ENCODE results near the gene HMGXB4.

HMGXB4 gene

DNA sequence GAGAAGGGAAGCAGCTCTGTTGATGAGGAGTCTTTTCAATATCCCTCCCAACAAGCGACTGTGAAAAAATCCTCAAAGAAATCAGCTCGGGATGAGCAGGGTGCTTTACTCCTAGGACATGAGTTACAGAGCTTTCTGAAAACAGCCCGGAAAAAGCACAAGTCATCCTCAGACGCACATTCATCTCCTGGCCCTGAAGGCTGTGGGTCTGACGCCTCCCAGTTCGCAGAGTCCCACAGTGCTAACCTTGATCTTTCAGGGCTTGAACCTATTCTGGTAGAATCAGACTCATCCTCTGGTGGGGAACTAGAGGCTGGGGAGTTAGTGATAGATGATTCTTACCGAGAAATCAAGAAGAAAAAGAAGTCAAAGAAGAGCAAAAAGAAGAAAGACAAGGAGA, 7.7 kb downstream of the HMGXB4 start:
- DNase-seq: no peak

DNA sequence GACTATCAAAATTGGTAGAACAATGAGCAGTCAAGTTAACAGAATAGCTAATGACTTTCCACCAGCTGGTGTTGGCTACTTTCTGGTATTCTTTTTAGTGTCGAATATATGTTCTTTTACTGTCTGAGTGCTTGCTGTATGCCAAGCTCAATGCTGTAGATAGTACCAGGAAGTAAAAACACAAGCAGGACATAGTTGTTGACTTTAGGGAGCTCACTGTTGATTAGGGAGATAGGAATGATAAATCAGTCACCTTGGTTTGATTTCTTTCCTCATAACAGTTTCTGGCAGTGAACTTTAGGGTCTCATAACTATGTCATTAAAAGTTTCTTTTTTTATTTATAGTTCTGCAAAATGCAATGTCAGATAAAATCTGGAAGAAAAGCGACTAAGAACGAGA, 9.0 kb downstream of the HMGXB4 start:
- DNase-seq: no peak

DNA sequence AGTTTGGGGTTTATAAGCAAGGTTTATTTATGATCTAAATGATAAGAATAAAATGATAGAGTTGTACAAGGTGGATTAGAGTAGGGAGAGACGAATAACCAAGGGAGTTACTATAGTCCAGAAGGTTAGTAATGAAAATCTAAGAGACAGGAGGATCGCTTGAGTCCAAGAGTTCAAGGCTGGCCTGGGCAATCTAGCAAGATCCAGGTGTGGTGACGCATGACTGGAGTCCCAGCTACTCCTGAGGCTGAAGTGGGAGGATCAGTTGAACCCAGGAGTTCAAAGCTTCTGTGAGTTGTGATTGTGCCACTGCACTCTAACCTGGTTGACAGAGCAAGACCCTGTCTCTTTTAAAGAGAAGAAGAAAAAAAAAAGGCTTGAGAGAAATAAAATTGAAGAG, 12.3 kb downstream of the HMGXB4 start:
- no peak for DNase-seq

DNA sequence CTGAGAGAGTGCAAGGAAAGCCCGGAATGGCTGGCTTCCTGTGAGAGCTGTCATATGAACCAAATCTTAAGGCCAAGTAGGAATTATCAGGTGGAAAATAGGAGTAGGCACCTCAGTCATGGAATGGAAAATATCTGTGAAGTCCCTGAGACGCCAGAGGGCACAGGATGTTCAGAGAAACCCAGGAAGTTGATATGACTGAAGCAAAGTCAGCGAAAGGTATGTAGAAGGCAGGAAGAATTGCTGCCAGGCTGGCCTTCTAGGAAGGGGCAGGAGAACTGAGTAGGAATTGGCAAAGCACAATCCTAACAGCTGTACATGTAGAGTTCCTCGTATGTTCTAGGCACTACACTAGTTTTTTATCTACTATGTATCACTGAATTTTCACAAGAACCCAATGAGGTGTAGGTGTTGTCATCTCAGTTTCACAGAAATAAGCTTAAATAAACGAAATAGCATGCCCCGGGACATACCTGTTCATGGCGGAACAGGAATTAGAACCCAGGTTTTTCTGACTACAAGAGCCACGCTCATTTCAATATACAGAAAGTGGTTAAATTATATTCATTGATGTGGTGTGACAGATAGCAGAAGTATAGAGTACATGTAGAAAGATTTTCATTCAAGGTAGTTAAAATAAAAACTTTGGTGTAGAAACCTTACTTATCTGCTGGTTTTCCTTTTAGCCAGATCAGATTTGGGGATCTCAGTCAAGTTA, 17.0 kb downstream of the HMGXB4 start:
- DNase-seq: no peak

DNA sequence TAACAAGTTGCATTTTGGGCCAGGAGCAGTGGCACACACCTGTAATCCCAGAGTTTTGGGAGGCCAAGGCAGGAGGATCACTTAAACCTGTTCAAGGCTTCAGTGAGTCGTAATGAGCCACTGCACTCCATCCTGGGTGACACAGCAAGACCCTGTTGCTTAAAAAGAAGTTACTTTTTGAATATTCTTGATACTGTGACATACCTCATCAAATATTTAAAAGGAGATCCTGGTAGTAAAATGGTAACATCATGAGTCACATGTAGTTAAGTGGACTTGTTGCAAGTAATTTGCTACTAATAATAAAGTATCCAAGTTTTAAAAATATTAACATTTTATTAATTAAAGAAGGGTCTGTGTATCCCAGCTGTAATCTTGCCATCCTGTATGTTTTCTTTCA, 18.3 kb downstream of the HMGXB4 start:
- DNase-seq: no peak

DNA sequence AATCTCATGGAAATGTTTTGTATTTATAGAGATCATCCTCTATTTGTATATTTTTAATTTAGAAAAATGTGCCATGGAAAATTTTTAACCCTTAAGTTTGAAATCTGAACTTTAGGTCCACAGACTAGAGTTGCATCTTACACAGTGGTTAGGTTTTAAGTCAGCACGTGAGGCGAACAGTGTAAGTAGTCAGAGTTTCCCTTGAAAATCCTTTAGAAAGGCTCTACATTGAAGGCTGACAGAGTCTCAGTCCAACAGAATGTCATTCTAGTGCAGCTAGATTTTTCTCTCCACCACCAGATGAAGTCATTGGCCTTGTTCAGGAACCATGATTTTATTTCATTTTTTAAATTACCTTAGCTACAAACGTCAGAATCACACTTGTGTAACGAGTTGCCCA, 18.7 kb downstream of the HMGXB4 start:
- no peak for DNase-seq

DNA sequence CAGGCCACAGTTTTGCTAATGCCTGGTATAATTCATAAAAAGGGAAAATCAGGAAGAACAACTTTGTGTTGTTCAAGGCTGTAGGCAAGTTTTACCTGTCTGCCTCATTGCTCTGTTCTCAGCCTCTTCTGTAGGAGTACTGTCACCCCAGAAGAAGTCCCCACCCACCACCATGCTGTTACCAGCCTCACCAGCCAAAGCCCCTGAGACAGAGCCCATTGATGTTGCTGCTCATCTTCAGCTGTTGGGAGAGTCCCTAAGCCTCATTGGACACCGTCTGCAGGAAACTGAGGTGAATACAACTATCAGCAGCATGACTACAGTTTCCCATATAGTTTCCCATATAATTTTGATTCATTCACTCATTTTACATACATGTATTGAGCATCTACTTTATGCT, 30.8 kb downstream of the HMGXB4 start:
- DNase-seq: no peak

DNA sequence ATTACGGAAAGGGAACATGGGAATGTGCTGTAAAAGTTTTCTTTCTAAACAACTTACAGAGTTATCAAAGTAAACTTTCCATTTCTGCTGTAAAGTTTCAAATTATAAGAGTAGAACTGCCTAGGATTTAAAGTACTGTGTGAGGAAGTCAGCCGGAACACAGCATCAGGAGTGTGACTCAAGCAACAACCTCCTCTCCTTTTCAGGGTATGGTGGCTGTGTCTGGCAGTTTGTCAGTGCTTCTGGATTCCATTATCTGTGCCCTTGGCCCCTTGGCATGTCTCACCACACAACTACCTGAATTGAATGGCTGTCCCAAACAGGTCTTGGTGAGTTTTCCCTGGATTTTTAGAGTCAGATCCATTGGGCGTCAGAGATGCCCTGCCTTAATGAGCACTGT, 35.5 kb downstream of the HMGXB4 start:
- no peak for DNase-seq

DNA sequence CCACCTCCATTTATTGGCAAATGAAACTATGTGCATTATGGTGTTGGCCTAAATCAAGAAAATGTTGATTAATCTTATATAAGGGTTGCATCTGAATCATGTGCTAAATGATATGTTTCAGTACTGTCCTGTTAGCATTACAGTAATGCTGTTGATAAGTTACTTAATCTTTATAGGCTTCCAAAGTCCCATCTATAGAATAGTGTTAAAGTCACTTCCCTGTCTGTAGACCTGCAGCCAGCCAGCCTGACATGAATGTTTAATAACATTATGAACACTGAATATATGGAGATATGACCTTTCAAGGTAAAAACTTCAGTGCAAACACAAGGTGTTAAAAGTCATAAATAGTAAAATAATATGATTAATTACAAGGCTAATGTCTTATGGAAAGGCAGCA, 38.8 kb downstream of the HMGXB4 start:
- no peak for DNase-seq

DNA sequence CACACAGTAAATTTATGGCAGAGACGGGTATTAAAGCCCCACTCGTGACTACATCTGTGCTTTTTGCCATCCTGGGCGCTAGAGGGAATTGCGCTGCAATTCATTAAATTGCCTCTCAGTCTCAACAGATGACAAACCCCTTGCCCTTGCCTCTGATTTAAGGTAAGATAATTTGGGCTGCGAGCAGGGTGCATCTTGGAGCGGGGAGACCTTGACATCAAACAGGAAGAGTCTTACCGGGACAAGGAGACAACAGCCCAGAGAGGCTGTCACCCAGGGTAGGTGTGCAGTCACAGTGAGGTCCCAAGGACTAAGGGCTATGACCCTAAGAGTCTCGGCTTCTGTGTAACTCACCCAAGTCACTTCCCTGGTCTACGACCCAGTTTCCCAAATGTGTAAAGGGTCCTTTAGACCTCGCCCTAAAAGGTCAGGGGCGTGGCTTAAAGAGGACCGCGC, 42.0 kb downstream of the HMGXB4 start:
- no peak for DNase-seq

DNA sequence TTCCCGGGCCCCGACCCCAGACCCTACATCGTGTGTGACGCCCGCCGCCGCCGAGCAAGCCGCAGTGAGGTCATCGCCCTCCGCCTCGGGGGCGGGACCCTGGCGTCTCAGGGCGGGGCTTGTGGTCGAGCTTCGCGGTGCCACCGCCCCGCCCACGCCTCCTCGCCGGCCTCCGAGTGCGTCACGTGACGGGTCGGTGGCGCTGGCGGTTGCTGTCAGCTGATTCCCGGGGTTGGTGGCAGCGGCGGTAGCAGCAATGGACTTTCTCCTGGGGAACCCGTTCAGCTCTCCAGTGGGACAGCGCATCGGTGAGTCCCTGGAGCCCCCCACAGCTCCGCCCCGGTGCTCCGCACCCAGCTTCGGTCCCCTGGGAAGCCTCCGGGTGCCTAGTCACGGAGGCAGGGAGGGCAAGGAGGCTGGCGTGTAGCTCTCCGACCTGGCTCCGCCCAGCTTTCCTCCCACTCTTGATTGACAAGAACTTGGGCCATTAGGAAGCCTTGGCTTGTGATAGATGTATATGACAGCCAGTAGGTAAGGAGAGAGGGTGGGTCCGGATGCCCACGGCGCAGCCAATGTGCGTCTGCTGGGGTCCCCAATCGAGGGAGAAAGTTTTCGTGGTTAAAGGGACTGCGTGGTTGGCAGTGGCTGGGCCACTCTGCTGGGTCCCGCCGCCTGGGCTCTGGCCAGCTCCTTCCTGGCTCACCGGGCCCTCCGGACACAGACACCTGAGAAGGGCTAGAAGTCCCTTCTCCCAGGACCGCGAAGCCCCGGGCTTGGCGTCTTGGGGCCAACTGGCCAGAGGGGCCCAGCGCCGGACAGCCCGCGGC, 42.6 kb downstream of the HMGXB4 start, which contains the start of gene TOM1:
Gene TOM1, plus strand, starts transcription at position 222 of the 827 bp plus-strand sequence. Its CDS starts 35 bp downstream, at position 257.
- DNase-seq: peak; percentile 97

DNA sequence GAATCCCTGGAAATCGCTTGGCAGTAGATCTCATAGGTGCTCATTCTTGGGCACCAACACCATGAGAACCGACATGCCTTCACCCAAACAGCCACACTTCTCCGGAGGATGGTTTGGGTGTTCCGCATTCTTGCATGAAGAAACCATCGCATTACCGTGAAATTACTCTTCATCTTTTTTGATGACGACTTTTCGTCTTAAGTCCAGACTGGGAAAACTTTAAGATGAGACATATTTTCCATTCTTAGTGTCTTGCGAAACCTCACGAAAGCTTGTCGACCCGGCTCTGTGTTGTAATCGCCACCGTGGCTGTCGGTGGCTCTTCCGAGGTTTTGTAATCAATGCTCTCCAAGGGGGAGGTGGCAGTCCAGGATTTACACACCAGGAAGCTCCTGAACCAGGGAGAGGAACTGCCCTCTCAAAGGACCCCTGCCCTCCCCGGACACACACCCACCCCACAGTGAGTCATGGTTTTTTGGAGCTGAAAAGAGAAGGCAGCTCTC, 44.1 kb downstream of the HMGXB4 start:
- DNase-seq: no peak

DNA sequence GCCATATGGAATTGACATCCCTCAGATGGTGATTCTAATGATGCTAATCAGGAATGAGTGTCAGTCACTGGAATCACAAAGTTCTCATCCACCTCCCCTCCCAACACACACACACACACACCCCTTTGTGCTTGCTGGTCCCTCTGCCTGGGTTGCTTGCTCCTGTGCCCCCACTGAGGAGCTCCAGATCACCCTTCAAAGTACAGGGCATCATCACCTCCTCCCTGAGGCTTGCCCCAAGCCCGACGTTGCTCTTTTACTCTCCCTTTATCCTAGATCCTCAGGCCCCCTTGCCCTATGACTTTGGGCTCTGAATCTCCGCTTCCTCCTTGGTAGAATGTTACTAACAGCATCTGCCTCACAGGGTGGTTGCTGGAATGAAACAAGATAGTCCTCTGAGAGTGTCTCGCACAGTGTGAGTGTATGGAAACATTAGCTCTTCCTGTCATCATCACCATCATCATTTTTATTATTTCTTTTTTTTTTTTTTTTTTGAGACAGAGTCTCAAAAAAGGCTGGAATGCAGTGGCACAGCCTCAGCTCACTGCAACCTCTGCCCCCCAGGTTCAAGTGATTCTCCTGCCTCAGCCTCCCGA, 45.8 kb downstream of the HMGXB4 start:
- DNase-seq: no peak

DNA sequence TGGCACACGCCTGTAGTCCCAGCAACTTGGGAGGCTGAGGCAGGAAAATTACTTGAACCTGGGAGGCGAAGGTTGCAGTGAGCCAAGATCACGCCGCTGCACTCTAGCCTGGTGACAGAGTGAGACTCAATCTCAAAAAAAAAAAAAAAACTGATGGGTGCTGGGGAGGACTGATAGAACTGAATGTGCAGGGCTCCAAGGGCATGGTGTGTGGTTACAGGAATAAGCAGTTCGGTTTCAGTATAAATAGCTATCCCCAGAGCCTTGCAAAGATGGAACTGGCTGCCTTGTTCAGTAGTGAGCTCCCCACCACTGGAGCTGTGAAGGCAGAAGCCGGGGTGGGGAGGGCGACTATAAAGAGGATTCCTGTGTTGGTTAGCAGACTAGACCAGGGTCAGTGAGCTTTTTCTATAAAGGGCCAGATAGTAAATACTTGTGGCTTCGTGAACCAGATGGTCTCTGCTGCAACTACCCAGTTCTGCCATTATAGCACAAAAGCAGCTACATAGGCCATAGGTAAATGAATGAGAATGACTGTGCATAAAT, 48.3 kb downstream of the HMGXB4 start:
- DNase-seq: no peak

DNA sequence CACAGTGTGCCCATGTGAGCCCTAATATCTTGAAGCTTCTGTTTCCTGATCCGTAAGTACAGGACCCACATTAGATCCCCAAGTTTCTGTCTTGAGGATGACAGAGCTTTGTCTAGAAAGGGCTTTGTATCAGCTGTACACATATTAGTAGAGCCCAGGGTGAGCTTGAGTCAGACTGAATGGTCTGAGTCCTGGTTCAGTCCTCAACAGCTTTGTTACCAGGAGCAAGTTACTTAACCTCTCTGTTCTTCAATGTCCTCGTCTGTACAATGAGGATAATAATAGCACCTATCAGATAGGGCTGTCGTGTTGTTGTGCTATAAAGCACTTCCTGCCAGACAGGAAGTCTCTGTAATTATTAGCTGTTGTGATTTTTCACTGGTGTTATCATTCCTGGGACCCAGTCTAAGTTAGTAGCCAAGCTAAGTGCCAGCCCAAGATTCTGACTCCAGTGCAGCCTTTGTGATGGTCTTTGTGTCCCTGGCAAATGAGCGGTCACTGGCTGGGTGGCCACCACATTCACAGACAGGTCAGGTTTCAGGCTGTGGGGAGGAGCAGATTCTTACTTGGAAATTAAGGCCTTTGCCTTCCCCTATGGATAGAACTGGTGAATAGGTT, 49.2 kb downstream of the HMGXB4 start:
- DNase-seq: no peak

DNA sequence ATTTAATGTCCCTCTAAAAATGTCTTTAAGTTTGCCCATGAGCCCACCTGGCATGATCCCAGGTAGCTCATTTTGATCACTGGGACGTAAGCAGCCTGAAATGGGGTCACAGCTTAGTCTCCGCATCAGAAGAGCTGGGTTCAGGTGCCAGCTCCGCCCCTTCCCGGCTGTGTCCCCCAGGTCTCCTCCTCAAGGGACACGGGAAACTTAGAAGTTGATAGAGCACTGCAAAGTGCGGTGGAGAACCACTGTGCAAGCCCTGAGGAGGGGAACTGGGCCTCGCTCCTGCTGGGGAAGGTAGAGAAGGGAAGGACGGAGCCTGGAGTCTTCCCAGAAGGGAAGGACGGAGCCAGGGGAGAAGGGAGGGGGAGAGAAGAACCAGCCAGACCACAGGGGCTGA, 50.1 kb downstream of the HMGXB4 start:
- no peak for DNase-seq

DNA sequence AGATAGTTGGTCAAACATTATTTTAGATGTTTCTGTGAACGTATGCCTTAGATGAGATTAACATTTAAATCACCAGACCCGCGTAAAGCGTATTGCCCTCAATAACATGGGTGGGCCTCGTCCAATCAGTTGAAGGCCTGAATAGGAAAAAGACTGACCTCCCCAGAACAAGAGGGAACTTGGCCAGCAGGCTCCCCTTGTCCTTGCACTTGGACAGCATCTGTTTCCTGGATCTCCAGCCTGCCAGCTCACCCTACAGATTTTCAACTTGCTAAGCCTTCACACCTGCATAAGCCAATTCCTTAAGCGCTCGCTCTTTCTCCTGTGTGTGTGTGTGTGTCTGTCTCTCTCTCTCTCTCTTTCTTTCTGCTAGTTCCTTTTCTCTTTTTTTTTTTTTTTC, 50.6 kb downstream of the HMGXB4 start:
- peak; percentile 46 for DNase-seq

DNA sequence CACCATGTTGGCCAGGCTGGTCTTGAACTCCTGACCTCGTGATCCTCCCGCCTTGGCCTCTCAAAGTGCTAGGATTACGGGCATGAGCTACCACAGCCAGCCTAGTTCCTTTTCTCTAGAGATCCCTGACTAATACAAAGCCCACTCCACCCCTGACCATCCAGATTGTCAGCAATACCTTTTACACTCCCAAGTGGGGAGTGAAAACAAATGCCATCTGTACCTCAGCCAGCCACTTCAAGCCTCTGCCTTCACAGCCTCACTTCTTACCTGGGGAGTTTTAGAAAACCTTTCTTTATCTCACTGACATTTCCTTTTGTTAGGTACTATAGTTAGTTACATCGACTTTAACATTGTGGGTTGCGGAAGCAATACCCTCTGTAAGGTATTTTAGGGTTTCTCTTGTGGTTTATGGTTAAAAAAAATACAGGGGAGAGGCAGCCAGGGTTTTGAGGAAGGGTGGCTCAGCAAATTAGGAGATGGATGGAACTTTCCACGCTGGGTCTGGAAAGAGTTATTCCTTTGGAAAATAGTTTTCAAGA, 51.3 kb downstream of the HMGXB4 start:
- DNase-seq: no peak

DNA sequence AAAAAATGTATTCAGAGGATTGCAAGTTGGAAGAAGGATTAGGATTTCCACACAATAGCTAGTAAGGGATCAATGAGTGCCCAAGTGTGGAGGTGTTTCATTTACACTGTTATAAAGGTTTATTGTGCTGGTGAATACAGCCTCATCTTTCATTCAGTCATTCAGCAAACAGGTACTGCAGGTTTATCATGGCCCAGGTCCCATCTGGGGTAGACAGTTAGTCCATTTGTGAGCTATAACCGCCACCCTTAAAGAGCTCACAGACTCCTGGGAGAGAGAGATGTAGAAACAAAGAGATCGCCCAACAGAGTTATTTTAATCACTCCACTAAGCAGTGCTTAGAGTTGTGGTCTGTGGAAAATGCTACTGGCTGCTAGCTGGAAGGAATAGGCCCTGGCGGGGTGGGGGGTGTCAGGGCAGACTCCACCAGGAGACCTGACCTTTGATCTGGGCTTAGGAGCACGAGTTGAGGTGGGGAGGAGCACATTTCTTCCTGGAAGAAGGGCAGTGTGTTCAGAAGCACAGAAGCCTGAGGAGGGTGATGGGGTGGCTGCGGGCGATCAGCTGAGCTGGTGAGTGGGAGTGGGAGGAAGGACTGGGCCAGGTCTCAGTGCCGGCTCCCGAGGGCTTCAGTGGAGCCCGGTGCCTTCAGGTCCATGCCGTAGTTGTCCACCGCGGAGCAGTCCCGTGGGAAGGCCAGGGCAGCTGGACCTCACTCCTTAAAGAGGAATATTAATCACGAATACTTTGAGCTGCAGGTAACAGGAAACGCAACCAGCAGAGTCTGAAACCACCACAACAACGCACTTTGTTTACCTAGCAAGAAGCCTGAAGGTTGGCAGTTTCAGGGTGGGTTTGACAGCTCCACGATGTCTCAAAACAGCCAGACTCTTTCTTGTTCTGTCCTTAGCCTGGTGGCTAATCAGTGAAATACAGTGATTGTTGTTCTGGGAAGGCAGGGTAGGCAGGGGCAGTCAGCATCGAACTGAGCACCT, 53.6 kb downstream of the HMGXB4 start:
- no peak for DNase-seq

DNA sequence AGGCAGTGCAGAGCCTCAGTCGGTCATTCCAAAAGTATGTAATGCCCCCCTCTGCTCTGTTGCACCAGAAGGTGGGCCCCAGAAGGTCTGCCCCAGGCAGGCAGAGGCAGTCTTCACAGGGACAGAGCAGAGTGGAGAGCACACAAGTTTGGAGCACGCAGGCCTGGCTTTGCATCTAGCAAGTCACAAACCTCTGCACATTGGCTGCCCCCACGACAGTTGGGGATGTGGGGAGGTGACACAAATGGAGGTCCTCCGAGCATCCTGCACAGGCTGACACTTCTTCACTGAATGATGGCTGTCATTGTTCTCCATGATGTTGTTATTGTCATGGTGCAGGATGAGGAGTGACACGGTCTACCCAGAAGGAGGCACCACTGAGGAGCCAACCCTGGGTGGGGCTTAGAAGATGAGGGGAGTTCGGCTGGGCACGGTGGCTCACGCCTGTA, 54.3 kb downstream of the HMGXB4 start:
- no peak for DNase-seq
